CD4-positive, alpha-beta T cell treated with Interferon gamma for 1 hour (primary cell): Measurements from ENCODE around the gene OXER1.

Experiments used
- DNase-seq: peaks from one replicate; pipeline ENCODE4 v3.0.0-alpha.2; 2020

Gene OXER1

GRCh38 chr2:42768706-42769256 lies 4.8 kb upstream of the OXER1 start:
- no peak for DNase-seq

GRCh38 chr2:42767899-42768705 lies 4.2 kb upstream of the OXER1 start:
- DNase-seq, result no peak

GRCh38 chr2:42767080-42767898 lies 3.4 kb upstream of the OXER1 start:
- DNase-seq, result no peak

GRCh38 chr2:42765686-42766085 lies 1.8 kb upstream of the OXER1 start:
- DNase-seq, result no peak

GRCh38 chr2:42764901-42765300 lies 966 bp upstream of the OXER1 start:
- no peak for DNase-seq

GRCh38 chr2:42762823-42763804 lies 821 bp downstream of the OXER1 start:
- DNase-seq, result no peak

GRCh38 chr2:42762155-42762554 lies 1.8 kb downstream of the OXER1 start:
- DNase-seq, result no peak

- DNase-seq, result no peak
These were observed 2.4 kb downstream of the OXER1 start for GRCh38 chr2:42761554-42761953.

- no peak for DNase-seq
These were observed 5.2 kb downstream of the OXER1 start for GRCh38 chr2:42758751-42759150.

- DNase-seq, result no peak
These were observed 5.8 kb downstream of the OXER1 start for GRCh38 chr2:42757981-42758740.

- DNase-seq, result no peak
These were observed 6.9 kb downstream of the OXER1 start for GRCh38 chr2:42756966-42757513.

- no peak for DNase-seq
These were observed 7.7 kb downstream of the OXER1 start for GRCh38 chr2:42756150-42756775.

- no peak for DNase-seq
These were observed 8.6 kb downstream of the OXER1 start for GRCh38 chr2:42755191-42755880.

- DNase-seq, result no peak
These were observed 9.2 kb downstream of the OXER1 start for GRCh38 chr2:42754776-42755140.

GRCh38 chr2:42754021-42754775 lies 9.7 kb downstream of the OXER1 start:
- DNase-seq, result peak; percentile 42

GRCh38 chr2:42752816-42753813 lies 10.8 kb downstream of the OXER1 start:
- no peak for DNase-seq

GRCh38 chr2:42752314-42752713 lies 11.6 kb downstream of the OXER1 start:
- DNase-seq, result peak; percentile 60

- no peak for DNase-seq
These were observed 15.1 kb downstream of the OXER1 start for GRCh38 chr2:42748840-42749239.
